Effector memory CD4-positive, alpha-beta T cell (primary cell): ENCODE data around the gene JADE2.
A peak's percentile ranks its signal among the peaks of the same experiment; 100 is the strongest.

Experiments used
- DNase-seq, 3 donors: peaks; one replicate each; pipeline ENCODE4 v3.0.0-alpha.2; 2020
- H3K27ac ChIP-seq: 2 replicates; pipeline ENCODE4 v1.7.0; 2013; ENCODE audit warnings: mild to moderate bottlenecking, low read length, moderate library complexity; ENCODE audit not compliant: insufficient read depth, poor library complexity, severe bottlenecking
- H3K27me3 ChIP-seq: replicated peaks from 2 replicates; pipeline ENCODE4 v1.7.0; 2013; ENCODE audit warnings: mild to moderate bottlenecking, low read length; ENCODE audit not compliant: insufficient read depth, control insufficient read depth, poor library complexity, severe bottlenecking
- H3K36me3 ChIP-seq: 2 replicates; pipeline ENCODE4 v1.7.0; 2013; ENCODE audit warnings: mild to moderate bottlenecking, low read length, moderate library complexity; ENCODE audit not compliant: control insufficient read depth, insufficient read depth
- H3K4me1 ChIP-seq: 2 replicates; pipeline ENCODE4 v1.7.0; 2013; ENCODE audit warnings: low read length, mild to moderate bottlenecking; ENCODE audit not compliant: control insufficient read depth, insufficient read depth, poor library complexity, severe bottlenecking
- H3K4me3 ChIP-seq: 2 replicates; pipeline ENCODE4 v1.7.0; 2013; ENCODE audit warnings: low read length, low read depth, mild to moderate bottlenecking; ENCODE audit not compliant: insufficient read depth, poor library complexity, severe bottlenecking
- H3K9me3 ChIP-seq: 2 replicates; pipeline ENCODE4 v1.7.0; 2013; ENCODE audit warnings: mild to moderate bottlenecking, low read length, moderate library complexity; ENCODE audit not compliant: control insufficient read depth
- total RNA-seq, 3 donors: gene quantifications; one replicate each; lab custom pipeline; 2026; lab: John Stamatoyannopoulos, UW

The JADE2 gene
- 189 to 241 (median 230) reads per million in 3 donors for total RNA-seq

DNA sequence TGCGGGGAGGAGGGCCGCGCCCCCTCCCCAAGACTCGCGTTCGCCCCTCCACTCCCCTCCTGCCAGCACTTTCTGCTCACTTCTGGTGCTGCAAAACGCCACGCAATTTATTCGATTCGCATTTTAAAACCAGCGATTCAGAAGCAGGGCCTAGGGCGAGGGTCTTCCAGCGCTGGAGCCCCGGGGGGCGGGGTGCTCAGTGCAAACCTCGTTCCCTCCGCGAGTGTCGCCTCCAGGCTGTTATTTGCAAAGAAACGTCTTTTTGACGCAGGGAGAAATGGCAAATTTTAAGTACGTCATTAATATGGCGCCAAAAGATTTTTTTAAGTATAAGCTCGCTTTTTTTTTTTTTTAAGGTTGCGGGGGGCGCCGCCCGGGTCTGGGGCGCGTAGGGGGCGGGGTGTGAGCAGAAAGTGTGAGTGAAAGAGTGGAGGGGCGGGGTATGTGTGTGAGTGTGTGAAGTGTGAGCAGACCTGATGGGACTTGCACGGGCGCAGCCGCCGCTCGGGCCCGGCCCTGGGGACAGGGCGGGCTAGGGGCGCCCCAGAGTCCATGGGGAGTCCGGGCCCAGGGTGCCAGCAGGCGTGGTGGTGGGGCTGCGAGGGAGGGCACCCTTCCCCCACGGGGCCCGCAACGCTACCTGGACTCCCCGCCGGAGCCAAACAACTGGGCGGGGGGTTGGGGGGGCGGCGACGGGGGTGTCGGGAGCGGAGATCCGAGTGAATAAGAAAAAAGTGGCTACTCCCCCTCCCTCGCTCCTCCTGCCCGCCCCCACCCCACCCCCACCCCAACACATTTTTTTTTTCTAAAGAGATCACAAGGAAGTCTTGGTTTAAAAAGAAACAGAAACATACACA, at the start of gene JADE2:
TSS of gene JADE2 (plus strand) at position 845 of the 857 bp plus-strand sequence. CDS start 10,188 bp downstream, outside the sequence.
- peak; percentile 74 to 80 (median 76) for DNase-seq
- H3K9me3 ChIP-seq = no peaks in the 10 kb centered on the region
- H3K4me1 ChIP-seq = peaks cover 33% of the 10 kb centered on the region
- no peaks in the 10 kb centered on the region for H3K36me3 ChIP-seq
- H3K4me3 ChIP-seq = peak within 1 kb of the TSS; percentile 87
- H3K27me3 ChIP-seq = no peaks in the 10 kb centered on the region
- H3K27ac ChIP-seq = peak within 1 kb of the TSS; percentile 98

DNA sequence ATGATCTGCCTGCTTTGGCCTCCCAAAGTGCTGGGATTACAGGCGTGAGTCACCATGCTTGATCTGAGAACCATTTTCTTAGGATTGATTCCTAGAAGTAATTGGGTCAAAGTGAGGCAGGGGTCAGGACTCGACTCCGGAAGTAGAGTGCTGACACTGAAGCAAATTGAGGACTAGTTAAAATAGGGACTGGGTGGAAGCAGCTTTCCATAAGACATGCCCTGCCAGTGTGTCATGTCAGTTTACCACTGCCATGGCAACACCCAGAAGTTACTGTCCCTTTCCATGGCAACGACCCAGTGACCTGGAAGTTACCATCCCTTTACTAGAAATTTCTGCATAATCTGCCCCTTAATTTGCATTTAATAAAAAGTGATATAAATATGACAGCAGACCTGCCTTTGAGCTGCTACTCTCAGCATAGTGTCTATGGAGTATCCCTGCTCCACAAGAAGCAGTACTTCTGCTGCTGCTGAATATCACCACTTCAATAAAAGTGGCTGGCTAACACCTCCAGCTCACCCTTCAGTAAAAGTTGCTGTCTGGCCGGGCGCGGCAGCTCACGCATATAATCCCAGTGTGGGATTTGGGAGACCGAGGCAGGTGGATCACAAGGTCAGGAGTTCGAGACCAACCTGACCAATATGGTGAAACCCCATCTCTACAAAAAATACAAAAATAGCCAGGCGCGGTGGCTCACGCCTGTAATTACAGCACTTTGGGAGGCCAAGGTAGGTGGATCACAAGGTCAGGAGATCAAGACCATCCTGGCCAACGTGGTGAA, 47.8 kb upstream of the JADE2 start:
- H3K27ac ChIP-seq = no peak overlapping the region
- H3K4me3 ChIP-seq = no peak overlapping the region
- H3K4me1 ChIP-seq = no peaks in the 10 kb centered on the region
- H3K27me3 ChIP-seq = no peaks in the 10 kb centered on the region
- no peaks in the 10 kb centered on the region for H3K36me3 ChIP-seq
- DNase-seq = no peak
- H3K9me3 ChIP-seq = no peaks in the 10 kb centered on the region

DNA sequence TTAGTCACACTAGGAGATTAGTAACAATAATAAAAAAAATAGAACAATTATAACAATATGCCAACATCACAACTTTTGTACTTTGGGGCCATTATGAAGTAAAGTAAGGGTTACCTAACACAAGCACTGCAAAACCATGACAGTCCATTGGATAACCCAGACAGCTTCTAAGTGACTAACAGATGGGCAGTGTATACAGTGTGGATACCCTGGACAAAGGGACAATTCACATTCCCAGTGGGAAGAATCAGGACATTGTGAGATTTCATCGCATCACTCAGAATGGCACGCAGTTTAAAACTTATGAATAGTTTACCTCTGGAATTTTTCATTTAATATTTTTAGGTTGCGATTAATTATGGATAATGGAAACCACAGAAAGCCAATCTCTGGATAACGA, 45.6 kb upstream of the JADE2 start:
- Histone ChIP-seq H3K9me3 (no peaks in the 10 kb centered on the region), H3K27ac (no peak overlapping the region), H3K27me3 (no peaks in the 10 kb centered on the region), H3K4me1 (no peaks in the 10 kb centered on the region), H3K4me3 (no peak overlapping the region), H3K36me3 (no peaks in the 10 kb centered on the region)
- no peak for DNase-seq

- Histone ChIP-seq H3K27me3 (no peaks in the 10 kb centered on the region), H3K36me3 (no peaks in the 10 kb centered on the region), H3K9me3 (no peaks in the 10 kb centered on the region), H3K4me3 (no peak overlapping the region), H3K27ac (no peak overlapping the region), H3K4me1 (no peaks in the 10 kb centered on the region)
- DNase-seq = no peak
Observed at GRCh38 chr5:134489227-134489944, 36.1 kb upstream of the JADE2 start.

DNA sequence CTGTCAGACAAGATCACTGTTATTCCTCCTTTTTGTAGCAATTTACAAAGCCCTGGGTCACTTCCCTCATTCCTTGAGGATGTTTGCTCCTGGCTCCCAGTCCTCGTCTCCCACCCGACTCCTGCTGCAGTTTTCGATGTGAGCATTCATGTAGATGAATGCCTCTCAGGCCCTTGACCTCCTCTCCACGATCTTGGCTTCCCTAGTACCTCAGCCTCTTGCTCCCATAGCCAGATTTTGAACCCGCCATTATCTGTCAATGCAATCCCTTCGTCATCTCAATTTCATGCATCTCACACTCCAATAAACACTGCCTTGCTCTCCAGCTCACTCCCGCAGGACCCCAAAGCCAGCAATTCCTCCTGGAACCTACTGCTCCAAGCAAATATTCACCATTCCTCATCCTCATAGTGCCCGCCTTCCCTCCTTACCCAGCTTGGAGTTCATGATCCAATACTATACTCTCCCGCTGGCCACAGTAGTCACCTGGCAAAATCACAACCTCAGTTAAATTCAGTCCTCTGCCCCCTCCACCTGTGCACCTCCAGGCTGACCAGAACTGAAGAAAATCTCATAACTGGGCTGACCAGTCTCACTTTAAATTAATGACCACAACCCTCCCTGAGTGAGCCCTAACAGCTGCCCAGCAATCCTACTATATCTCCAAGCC, 35.1 kb upstream of the JADE2 start:
- H3K4me1 ChIP-seq = no peaks in the 10 kb centered on the region

DNA sequence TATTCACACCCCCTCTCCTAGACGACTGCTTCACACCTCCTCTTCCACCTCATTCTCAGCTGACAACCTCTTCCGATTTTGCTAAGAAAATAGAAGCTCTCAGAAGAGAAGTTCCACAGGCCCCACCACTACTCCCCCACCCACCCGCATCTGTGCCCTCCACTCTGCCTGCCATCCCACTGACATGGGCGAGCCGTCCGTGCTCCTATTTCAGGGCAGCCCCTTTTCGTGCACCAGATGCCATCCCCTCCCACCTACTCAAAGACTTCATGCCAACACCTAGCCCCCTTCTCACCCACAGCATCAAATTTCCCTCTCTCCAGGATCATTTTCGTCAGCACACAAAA, 34.6 kb upstream of the JADE2 start:
- no peaks in the 10 kb centered on the region for H3K9me3 ChIP-seq
- H3K4me1 ChIP-seq = no peaks in the 10 kb centered on the region
- H3K27me3 ChIP-seq = no peaks in the 10 kb centered on the region
- no peaks in the 10 kb centered on the region for H3K36me3 ChIP-seq
- no peak overlapping the region for H3K4me3 ChIP-seq
- H3K27ac ChIP-seq = no peak overlapping the region
- DNase-seq = no peak

More for the DNA sequence above, 35.1 kb upstream of the JADE2 start:
- no peak overlapping the region for H3K27ac ChIP-seq
- no peak overlapping the region for H3K4me3 ChIP-seq
- H3K36me3 ChIP-seq = no peaks in the 10 kb centered on the region
- no peaks in the 10 kb centered on the region for H3K27me3 ChIP-seq
- H3K9me3 ChIP-seq = no peaks in the 10 kb centered on the region
- DNase-seq = no peak

DNA sequence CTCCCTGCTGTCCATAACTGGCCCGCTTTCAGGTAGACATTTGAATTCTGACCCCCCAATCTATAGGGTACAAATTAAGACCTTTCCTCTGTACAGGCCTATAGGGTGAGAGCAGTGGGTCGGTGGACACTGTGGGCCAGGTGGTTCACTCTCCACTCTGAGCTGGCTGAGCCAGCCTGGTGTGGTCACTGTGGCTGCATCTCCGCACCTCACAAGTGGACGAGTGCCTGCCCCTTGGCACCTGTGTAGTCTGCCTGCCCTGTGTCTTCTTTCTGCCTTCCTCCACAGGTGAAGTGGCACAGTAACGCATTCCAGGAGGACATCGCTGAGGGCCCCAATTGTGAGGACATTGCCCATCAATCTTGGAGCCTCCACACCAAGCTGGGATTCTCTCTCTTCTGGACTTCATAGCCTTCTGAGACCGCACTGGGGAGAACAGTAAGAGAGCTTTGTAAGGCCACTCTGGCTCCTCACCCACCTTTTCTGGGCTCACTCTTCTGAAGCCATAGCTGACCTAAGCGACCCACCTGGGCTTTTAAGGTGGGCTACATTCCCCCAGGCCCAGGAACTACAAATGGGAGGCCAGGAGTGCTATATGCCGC, 33.5 kb upstream of the JADE2 start:
- Histone ChIP-seq H3K9me3 (no peaks in the 10 kb centered on the region), H3K27ac (no peak overlapping the region), H3K27me3 (no peaks in the 10 kb centered on the region), H3K36me3 (no peaks in the 10 kb centered on the region), H3K4me1 (no peaks in the 10 kb centered on the region), H3K4me3 (no peak overlapping the region)
- DNase-seq = no peak

- no peaks in the 10 kb centered on the region for H3K36me3 ChIP-seq
- H3K4me1 ChIP-seq = no peaks in the 10 kb centered on the region
- H3K4me3 ChIP-seq = no peak overlapping the region
- H3K27me3 ChIP-seq = no peaks in the 10 kb centered on the region
- H3K9me3 ChIP-seq = no peaks in the 10 kb centered on the region
- H3K27ac ChIP-seq = no peak overlapping the region
- no peak for DNase-seq
Observed at GRCh38 chr5:134492568-134492967, 32.9 kb upstream of the JADE2 start.

- Histone ChIP-seq H3K36me3 (no peaks in the 10 kb centered on the region), H3K27me3 (no peaks in the 10 kb centered on the region), H3K27ac (no peak overlapping the region), H3K4me3 (no peak overlapping the region), H3K9me3 (no peaks in the 10 kb centered on the region), H3K4me1 (no peaks in the 10 kb centered on the region)
- DNase-seq = no peak
Observed at GRCh38 chr5:134493461-134494055, 31.9 kb upstream of the JADE2 start.
